Esophagus muscularis mucosa (tissue), 3 donors: ENCODE data around the gene DOLK.

Experiments used
- CTCF ChIP-seq, 3 experiments: fragments of 200-600 bp in 2 of 3; fragments of 450-650 bp in 1 of 3; sonication (generic) in 2 of 3; IDR thresholded peaks; one replicate each; pipeline ENCODE4 v1.5.1; 2017 to 2019; ENCODE audit warnings: antibody characterized with exemption in 3 of 3, mild to moderate bottlenecking in 2 of 3, moderate library complexity in 1 of 3
- POLR2A ChIP-seq: fragments of 450-650 bp; IDR thresholded peaks from one replicate; pipeline ENCODE4 v1.6.1; 2017; ENCODE audit warnings: antibody characterized with exemption, moderate library complexity, mild to moderate bottlenecking, low read depth

GRCh38 chr9:128913048-128913900 lies 34.1 kb downstream of the DOLK start:
- TF ChIP-seq CTCF (IDR thresholded peaks at IDR 0.05) = no peak
- no peak for TF ChIP-seq POLR2A
